GM12878 (cell line): ENCODE results near the gene PRSS50. TPM values are rescaled to one million over a fixed set of nuclear protein-coding genes. Genes with fewer than 3 reads are reported as not detected.

ENCODE experiments used
- ATAC-seq: fragments of 200-7000 bp; cut with Tn5 transposase; 3 replicates; pipeline ENCODE4 v1.9.1; 2020; ENCODE audit warnings: mild to moderate bottlenecking, moderate library complexity
- BruUV-seq: library from RNA; stranded (reverse); fragments of 400-500 nt; replicated peaks from 2 replicates; lab custom pipeline; 2021; lab: Mats Ljungman, UMichigan
- CTCF ChIA-PET: fragments of 300-600 bp; sonication (Branson Sonifier 250); formaldehyde crosslinking; extraction: SDS; loops from one replicate; lab custom pipeline; 2021; ENCODE audit warnings: inconsistent platforms; lab: Yijun Ruan, JAX
- POLR2A ChIA-PET: fragments of 350-600 bp; formaldehyde crosslinking; extraction: SDS; loops from one replicate; lab custom pipeline; 2021; ENCODE audit warnings: inconsistent platforms; lab: Charles Lee
- RAD21 ChIA-PET: fragments of 300-600 bp; sonication (Branson Sonifier 250); formaldehyde crosslinking; loops from one replicate; lab custom pipeline; 2023; ENCODE audit warnings: antibody characterized with exemption; ENCODE audit not compliant: unreplicated experiment; lab: Charles Lee
- SMC1A ChIA-PET: fragments of 300-600 bp; sonication (Branson Sonifier 250); formaldehyde crosslinking; loops from one replicate; lab custom pipeline; 2023; ENCODE audit not compliant: unreplicated experiment, uncharacterized antibody; lab: Charles Lee
- DNase-seq: peaks from one replicate; pipeline ENCODE4 v3.0.0-alpha.2; 2011; ENCODE audit warnings: low read depth, low spot score
- FAIRE-seq: peaks from 3 replicates; lab custom pipeline; 2011; peaks lifted over from hg19 to GRCh38; lab: Jason Lieb, UNC
- H2AFZ ChIP-seq: 2 replicates; pipeline ENCODE4 v1.6.0; 2011; ENCODE audit warnings: low read depth, low read length, control low read depth; ENCODE audit not compliant: control insufficient read depth
- H3K27ac ChIP-seq: 2 replicates; pipeline ENCODE4 v1.5.1; 2011; ENCODE audit warnings: control low read depth; ENCODE audit not compliant: control insufficient read depth, insufficient read depth
- H3K27me3 ChIP-seq, 2 experiments: replicated peaks in 1 of 2; 2 replicates each; pipeline versions ENCODE4 v1.6.0 to v1.6.1; 2011; ENCODE audit warnings: low read length in 1 of 2; ENCODE audit not compliant: control insufficient read depth in 2 of 2, insufficient read depth in 2 of 2
- H3K36me3 ChIP-seq, 2 experiments: 2 replicates each; pipeline ENCODE4 v1.5.1; 2011; ENCODE audit warnings: low read length in 1 of 2; ENCODE audit not compliant: control insufficient read depth in 2 of 2, insufficient read depth in 2 of 2
- H3K4me1 ChIP-seq: 2 replicates; pipeline ENCODE4 v1.6.1; 2011; ENCODE audit warnings: mild to moderate bottlenecking, low read length, moderate library complexity, mixed read lengths; ENCODE audit not compliant: control insufficient read depth, insufficient read depth
- H3K4me2 ChIP-seq: 2 replicates; pipeline ENCODE4 v1.6.0; 2011; ENCODE audit warnings: control low read depth; ENCODE audit not compliant: control insufficient read depth, insufficient read depth
- H3K4me3 ChIP-seq: fragments of 200-600 bp; sonication (generic); 2 replicates; pipeline ENCODE4 v1.5.1; 2016
- H3K79me2 ChIP-seq: 2 replicates; pipeline ENCODE4 v1.6.0; 2011; ENCODE audit warnings: low read length; ENCODE audit not compliant: control insufficient read depth, insufficient read depth
- H3K9ac ChIP-seq: 2 replicates; pipeline ENCODE4 v1.8.0; 2011; ENCODE audit warnings: low read length, control low read depth, mixed read lengths; ENCODE audit not compliant: control insufficient read depth, insufficient read depth
- H3K9me3 ChIP-seq: replicated peaks from 3 replicates; pipeline ENCODE4 v1.5.1; 2011; ENCODE audit warnings: mild to moderate bottlenecking, low read length; ENCODE audit not compliant: control insufficient read depth, insufficient read depth
- H4K20me1 ChIP-seq: 2 replicates; pipeline ENCODE4 v1.6.0; 2011; ENCODE audit not compliant: control insufficient read depth, insufficient read depth
- RAD21 ChIP-seq: IDR thresholded peaks from 2 replicates; pipeline ENCODE4 v1.6.1; 2011; ENCODE audit warnings: mild to moderate bottlenecking, low read depth, low read length, moderate library complexity; ENCODE audit not compliant: insufficient read depth
- ZNF622 ChIP-seq: fragments of 450-650 bp; IDR thresholded peaks from 2 replicates; pipeline ENCODE4 v1.6.1; 2017; ENCODE audit warnings: mild to moderate bottlenecking, inconsistent platforms
- WGBS: methylation state at CpG from one replicate; pipeline ENCODE4 v1.1.6; 2016; ENCODE audit warnings: low lambda C conversion rate; ENCODE audit not compliant: insufficient replicate concordance, insufficient coverage; ENCODE audit errors: missing lambda C conversion rate; 5-methylcytosine and 5-hydroxymethylcytosine counted together
- in situ Hi-C: fragments of 300-500 bp; cut with MboI; formaldehyde crosslinking; loops from 9 replicates; pipeline ENCODE4 v1.14.3; 2018; ENCODE audit warnings: mixed read lengths
- intact Hi-C: fragments of 100-400 bp; cut with micrococcal nuclease; formaldehyde crosslinking; loops from one replicate; pipeline ENCODE4 v1.14.2; 2022; ENCODE audit not compliant: unreplicated experiment
- polyA plus RNA-seq, 11 experiments: library from polyadenylated mRNA; depleted of rRNA in 4 of 11; unstranded in 6 of 11; stranded (reverse) in 5 of 11; fragments of >200 nt; fragmentation: Nextera tagmentation in 4 of 11; fragmentation: Illumina TruSeq in 1 of 11; extraction: Ambion mirVana in 4 of 11; extraction: Trizol in 1 of 11; gene quantifications; 1 replicate in 1 of 11; 2 replicates in 10 of 11; pipeline versions ENCODE4 v1.2.1 to v1.2.3, GENCODE V29; 2011 to 2016; ENCODE audit warnings: inconsistent platforms in 2 of 11, missing spikeins in 2 of 11, low read depth in 1 of 11
- total RNA-seq, 4 experiments: library from RNA; depleted of rRNA in 3 of 4; stranded (reverse); fragments of >200 nt in 3 of 4; fragmentation: Illumina TruSeq in 1 of 4; extraction: Trizol in 1 of 4; gene quantifications; 2 replicates each; pipeline versions ENCODE4 v1.2.1 to v1.2.3, GENCODE V29; 2013 to 2021
- TF ChIP-seq, protein P1 (sequence below): fragments of 450-650 bp; IDR thresholded peaks from 2 replicates; pipeline ENCODE4 v1.6.1; 2017; ENCODE audit warnings: mild to moderate bottlenecking, low read depth, inconsistent platforms; ENCODE audit not compliant: poor library complexity, severe bottlenecking
- TF ChIP-seq, protein P2 (sequence below), 3 experiments: IDR thresholded peaks in 2 of 3; conservative IDR thresholded peaks in 1 of 3; 2 replicates each; pipeline ENCODE4 v1.5.1; 2011; ENCODE audit warnings: low read depth in 3 of 3, low read length in 3 of 3, mild to moderate bottlenecking in 3 of 3, control low read depth in 2 of 3, moderate library complexity in 2 of 3, inconsistent platforms in 1 of 3, mixed read lengths in 1 of 3; ENCODE audit not compliant: control insufficient read depth in 2 of 3, insufficient read depth in 1 of 3; ENCODE audit errors: extremely low read depth in 1 of 3

Gene PRSS50
- total and polyA plus RNA-seq, 10 of the 15 experiments (the other 5 are each of a cell fraction or from before 2014, with no cell fraction given) = 0.05 TPM; not detected in 9

DNA sequence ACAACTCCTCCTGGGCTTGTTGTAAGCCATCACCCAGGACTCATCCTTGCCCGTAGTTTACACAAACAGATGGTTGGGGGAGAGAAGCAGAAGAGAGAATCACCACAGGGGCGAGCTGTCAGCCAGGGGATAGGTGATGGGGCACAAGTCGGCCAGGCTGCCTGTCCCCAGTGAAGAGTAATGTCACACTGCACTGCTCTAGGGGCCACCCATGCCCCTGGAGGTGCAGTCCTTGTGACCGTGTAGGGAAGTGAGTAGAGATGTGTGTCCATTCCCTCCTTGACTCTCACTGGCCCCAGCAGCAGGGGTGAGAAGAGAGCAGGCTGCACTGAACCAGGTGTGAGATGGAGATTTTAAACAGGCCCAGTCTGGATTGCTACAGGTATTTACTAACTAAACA lies 17.1 kb upstream of the PRSS50 start:
- ChIA-PET CTCF (no interaction called here), RAD21 (no interaction called here), SMC1A (no interaction called here), POLR2A (interaction anchor here (0.7 kb wide), 1 partner anchor 195 kb away, joined by 4 read pairs; no protein-coding TSS in a partner anchor)
- TF ChIP-seq, protein P1, sequence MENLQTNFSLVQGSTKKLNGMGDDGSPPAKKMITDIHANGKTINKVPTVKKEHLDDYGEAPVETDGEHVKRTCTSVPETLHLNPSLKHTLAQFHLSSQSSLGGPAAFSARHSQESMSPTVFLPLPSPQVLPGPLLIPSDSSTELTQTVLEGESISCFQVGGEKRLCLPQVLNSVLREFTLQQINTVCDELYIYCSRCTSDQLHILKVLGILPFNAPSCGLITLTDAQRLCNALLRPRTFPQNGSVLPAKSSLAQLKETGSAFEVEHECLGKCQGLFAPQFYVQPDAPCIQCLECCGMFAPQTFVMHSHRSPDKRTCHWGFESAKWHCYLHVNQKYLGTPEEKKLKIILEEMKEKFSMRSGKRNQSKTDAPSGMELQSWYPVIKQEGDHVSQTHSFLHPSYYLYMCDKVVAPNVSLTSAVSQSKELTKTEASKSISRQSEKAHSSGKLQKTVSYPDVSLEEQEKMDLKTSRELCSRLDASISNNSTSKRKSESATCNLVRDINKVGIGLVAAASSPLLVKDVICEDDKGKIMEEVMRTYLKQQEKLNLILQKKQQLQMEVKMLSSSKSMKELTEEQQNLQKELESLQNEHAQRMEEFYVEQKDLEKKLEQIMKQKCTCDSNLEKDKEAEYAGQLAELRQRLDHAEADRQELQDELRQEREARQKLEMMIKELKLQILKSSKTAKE = no peak
- TF ChIP-seq RAD21 = 0 out of 2 replicates have a peak, but pooled peaks have one; percentile 17
- Histone ChIP-seq H3K4me3 (no peak overlapping the region), H3K9me3 (no peaks in the 10 kb centered on the region), H3K27me3 (no peaks in the 10 kb centered on the region; a peak in 1 of 4 replicates), H3K9ac (no peak overlapping the region), H3K4me2 (no peak overlapping the region), H3K36me3 (no peaks in the 10 kb centered on the region), H2AFZ (no peak overlapping the region), H3K4me1 (no peaks in the 10 kb centered on the region), H3K27ac (no peak overlapping the region), H4K20me1 (no peaks in the 10 kb centered on the region), H3K79me2 (no peaks in the 10 kb centered on the region)
- no peak for FAIRE-seq
- intact Hi-C loops (no loop called here), in situ Hi-C loops (no loop called here)
- no peak; the same call in 1 of the 3 replicates for ATAC-seq
- no TSS peak for BruUV-seq
- no peak for DNase-seq
- WGBS = 14% methylated on average over 4 of the region's 4 CpGs

DNA sequence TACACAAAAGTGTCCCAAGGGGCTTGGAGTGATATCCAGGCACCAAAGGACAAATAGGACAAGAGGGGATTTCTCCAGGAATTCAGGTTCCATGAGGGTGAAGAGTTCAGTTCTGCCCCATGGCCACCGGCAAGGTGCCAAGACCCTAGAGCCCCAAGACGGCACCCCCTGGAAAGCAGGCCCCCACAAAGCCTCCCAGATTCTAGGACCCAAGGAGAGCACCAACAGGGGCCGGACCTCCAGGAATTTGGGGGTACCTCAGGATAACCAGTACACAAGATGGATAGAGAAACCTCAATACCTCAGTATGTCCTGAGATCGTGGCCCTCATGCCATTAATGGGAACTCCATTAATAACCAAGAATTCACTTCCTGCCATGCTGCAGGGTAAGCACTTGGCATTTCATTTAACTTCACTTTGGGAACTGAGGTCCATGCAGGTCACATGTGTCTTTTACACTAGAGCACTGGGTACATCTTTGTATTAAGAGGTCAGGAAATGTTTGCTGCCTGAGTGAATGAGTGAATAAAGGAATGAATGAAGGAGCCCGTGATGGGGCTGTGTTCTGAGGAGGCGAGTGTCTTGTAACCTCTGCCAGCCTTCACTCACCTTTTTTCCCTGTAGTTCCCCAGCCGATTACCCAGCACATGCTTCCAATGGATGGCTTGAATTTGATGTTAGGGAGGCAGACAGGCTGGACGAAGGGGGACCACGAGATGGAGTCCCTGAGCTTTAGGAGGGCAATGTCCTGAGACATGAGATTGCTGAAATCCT lies 15.5 kb upstream of the PRSS50 start:
- no peak overlapping the region for H3K27ac ChIP-seq
- RAD21 ChIA-PET = no interaction called here
- H2AFZ ChIP-seq = no peak overlapping the region
- no peaks in the 10 kb centered on the region for H3K4me1 ChIP-seq
- H4K20me1 ChIP-seq = no peaks in the 10 kb centered on the region
- ATAC-seq = no peak
- no TSS peak for BruUV-seq
- 28% methylated on average over 9 of the region's 9 CpGs for WGBS
- intact Hi-C loops (no loop called here), in situ Hi-C loops (no loop called here)
- FAIRE-seq = no peak
- peak; percentile 20; the same call in 1 of the 2 replicates for TF ChIP-seq RAD21
- TF ChIP-seq, protein P2, sequence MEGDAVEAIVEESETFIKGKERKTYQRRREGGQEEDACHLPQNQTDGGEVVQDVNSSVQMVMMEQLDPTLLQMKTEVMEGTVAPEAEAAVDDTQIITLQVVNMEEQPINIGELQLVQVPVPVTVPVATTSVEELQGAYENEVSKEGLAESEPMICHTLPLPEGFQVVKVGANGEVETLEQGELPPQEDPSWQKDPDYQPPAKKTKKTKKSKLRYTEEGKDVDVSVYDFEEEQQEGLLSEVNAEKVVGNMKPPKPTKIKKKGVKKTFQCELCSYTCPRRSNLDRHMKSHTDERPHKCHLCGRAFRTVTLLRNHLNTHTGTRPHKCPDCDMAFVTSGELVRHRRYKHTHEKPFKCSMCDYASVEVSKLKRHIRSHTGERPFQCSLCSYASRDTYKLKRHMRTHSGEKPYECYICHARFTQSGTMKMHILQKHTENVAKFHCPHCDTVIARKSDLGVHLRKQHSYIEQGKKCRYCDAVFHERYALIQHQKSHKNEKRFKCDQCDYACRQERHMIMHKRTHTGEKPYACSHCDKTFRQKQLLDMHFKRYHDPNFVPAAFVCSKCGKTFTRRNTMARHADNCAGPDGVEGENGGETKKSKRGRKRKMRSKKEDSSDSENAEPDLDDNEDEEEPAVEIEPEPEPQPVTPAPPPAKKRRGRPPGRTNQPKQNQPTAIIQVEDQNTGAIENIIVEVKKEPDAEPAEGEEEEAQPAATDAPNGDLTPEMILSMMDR (IDR thresholded peaks at IDR 0.05 in 2 of 3, conservative IDR thresholded peaks at IDR 0.05 in 1 of 3; ENCODE audit: control insufficient read depth in 2 of 3, extremely low read depth in 1 of 3, insufficient read depth in 1 of 3, low read depth in 3 of 3, low read length in 3 of 3) = peak in 2 of 3 experiments; percentile 9 to 26; a peak in 2 of 6 replicates
- no peak for TF ChIP-seq ZNF622
- H3K9ac ChIP-seq = no peak overlapping the region
- H3K79me2 ChIP-seq = no peaks in the 10 kb centered on the region
- CTCF ChIA-PET = interaction anchor here (0.7 kb wide), 1 partner anchor 120 kb away, joined by 3 read pairs; no protein-coding TSS in a partner anchor
- no peak for DNase-seq
- no peaks in the 10 kb centered on the region for H3K9me3 ChIP-seq
- POLR2A ChIA-PET = no interaction called here
- SMC1A ChIA-PET = no interaction called here
- H3K4me2 ChIP-seq = no peak overlapping the region
- no peak overlapping the region for H3K4me3 ChIP-seq
- no peaks in the 10 kb centered on the region for H3K36me3 ChIP-seq
- no peaks in the 10 kb centered on the region; a peak in 1 of 4 replicates for H3K27me3 ChIP-seq
